MM.1S (cell line): Measurements from ENCODE around the gene FOXJ1.

Experiments used
- EZH2 ChIP-seq: fragments of 300-600 bp; sonication (generic); optimal IDR thresholded peaks from 2 replicates; pipeline ENCODE3; 2017; ENCODE audit warnings: low read depth, mild to moderate bottlenecking, antibody characterized with exemption, low read length, mixed read lengths
- EZH2phosphoT487 ChIP-seq: fragments of 300-600 bp; sonication (generic); IDR thresholded peaks from 2 replicates; pipeline ENCODE4 v1.6.1; 2018; ENCODE audit warnings: antibody characterized with exemption, low read length
- TF ChIP-seq, protein P1 (sequence below): fragments of 300-600 bp; sonication (generic); IDR thresholded peaks from 2 replicates; pipeline ENCODE4 v1.5.1; 2016; ENCODE audit warnings: antibody characterized with exemption, low read length, mixed read lengths

DNA sequence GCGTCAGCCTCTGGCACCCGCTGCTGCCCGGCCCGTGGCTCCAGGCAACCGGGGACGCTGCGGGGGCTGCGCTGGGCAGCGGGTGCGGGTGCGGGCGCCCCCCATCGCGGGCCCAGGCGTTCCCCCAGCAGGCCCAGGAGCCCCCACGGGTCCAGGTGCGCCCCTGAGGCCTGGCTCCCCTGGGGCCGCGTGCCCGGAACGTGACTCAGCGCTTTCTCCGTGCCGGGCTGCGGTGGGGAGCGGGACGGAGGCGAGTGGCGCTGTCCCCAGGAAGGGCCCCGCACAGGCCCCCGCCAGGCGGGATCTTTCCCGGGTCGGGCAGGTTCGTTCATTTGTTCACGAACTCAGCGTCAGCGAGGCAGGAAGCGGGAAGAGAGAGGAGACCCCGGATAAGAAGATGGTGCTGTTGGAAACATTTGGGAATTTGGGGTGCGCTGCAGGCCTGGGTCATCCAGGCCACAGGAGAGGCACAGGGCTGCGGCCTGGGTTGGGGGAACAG is 19.1 kb downstream of the FOXJ1 start:
- TF ChIP-seq EZH2 (no peak), EZH2phosphoT487 (no peak)
- TF ChIP-seq, protein P1, sequence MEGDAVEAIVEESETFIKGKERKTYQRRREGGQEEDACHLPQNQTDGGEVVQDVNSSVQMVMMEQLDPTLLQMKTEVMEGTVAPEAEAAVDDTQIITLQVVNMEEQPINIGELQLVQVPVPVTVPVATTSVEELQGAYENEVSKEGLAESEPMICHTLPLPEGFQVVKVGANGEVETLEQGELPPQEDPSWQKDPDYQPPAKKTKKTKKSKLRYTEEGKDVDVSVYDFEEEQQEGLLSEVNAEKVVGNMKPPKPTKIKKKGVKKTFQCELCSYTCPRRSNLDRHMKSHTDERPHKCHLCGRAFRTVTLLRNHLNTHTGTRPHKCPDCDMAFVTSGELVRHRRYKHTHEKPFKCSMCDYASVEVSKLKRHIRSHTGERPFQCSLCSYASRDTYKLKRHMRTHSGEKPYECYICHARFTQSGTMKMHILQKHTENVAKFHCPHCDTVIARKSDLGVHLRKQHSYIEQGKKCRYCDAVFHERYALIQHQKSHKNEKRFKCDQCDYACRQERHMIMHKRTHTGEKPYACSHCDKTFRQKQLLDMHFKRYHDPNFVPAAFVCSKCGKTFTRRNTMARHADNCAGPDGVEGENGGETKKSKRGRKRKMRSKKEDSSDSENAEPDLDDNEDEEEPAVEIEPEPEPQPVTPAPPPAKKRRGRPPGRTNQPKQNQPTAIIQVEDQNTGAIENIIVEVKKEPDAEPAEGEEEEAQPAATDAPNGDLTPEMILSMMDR = no peak
